DMS79 (cell line): Measurements from ENCODE around the gene RHBG.
A peak's percentile ranks its signal among the peaks of the same experiment; 100 is the strongest.

Experiments used
- DNase-seq: peaks from one replicate; lab custom pipeline; 2025; lab: John Stamatoyannopoulos, UW

The RHBG gene

GRCh38 chr1:156407344-156407743 lies 38.3 kb downstream of the RHBG start:
- DNase-seq = no peak

- DNase-seq = no peak
Measured at GRCh38 chr1:156407760-156408159, 38.7 kb downstream of the RHBG start.

- DNase-seq = no peak
Measured at GRCh38 chr1:156409439-156409838, 40.4 kb downstream of the RHBG start.

GRCh38 chr1:156410238-156410637 lies 41.2 kb downstream of the RHBG start:
- no peak for DNase-seq

- no peak for DNase-seq
Measured at GRCh38 chr1:156410740-156411139, 41.7 kb downstream of the RHBG start.

- no peak for DNase-seq
Measured at GRCh38 chr1:156412653-156413321, 43.8 kb downstream of the RHBG start.

GRCh38 chr1:156413391-156414246 lies 44.6 kb downstream of the RHBG start:
- DNase-seq = no peak

- DNase-seq = no peak
Measured at GRCh38 chr1:156414461-156415064, 45.6 kb downstream of the RHBG start.

- DNase-seq = no peak
Measured at GRCh38 chr1:156416993-156417392, 48.0 kb downstream of the RHBG start.

GRCh38 chr1:156417401-156418020 lies 48.5 kb downstream of the RHBG start:
- DNase-seq = no peak

GRCh38 chr1:156418416-156419070 lies 49.5 kb downstream of the RHBG start:
- DNase-seq = no peak

GRCh38 chr1:156419854-156420204 lies 50.8 kb downstream of the RHBG start:
- no peak for DNase-seq

GRCh38 chr1:156420205-156421061 lies 51.4 kb downstream of the RHBG start:
- no peak for DNase-seq

- peak; percentile 23 for DNase-seq
Measured at GRCh38 chr1:156421062-156421938, 52.3 kb downstream of the RHBG start.

- DNase-seq = no peak
Measured at GRCh38 chr1:156421939-156422601, 53.1 kb downstream of the RHBG start.

GRCh38 chr1:156422602-156423091 lies 53.6 kb downstream of the RHBG start:
- no peak for DNase-seq

- no peak for DNase-seq
Measured at GRCh38 chr1:156423422-156424352, 54.7 kb downstream of the RHBG start.

- DNase-seq = no peak
Measured at GRCh38 chr1:156424806-156425432, 55.9 kb downstream of the RHBG start.
